CMK (cell line): Measurements from ENCODE around the gene ARHGAP36.

Experiments used
- DNase-seq: peaks from one replicate; pipeline ENCODE4 v3.0.0-alpha.2; 2010; ENCODE audit warnings: low read depth

ARHGAP36 gene

DNA sequence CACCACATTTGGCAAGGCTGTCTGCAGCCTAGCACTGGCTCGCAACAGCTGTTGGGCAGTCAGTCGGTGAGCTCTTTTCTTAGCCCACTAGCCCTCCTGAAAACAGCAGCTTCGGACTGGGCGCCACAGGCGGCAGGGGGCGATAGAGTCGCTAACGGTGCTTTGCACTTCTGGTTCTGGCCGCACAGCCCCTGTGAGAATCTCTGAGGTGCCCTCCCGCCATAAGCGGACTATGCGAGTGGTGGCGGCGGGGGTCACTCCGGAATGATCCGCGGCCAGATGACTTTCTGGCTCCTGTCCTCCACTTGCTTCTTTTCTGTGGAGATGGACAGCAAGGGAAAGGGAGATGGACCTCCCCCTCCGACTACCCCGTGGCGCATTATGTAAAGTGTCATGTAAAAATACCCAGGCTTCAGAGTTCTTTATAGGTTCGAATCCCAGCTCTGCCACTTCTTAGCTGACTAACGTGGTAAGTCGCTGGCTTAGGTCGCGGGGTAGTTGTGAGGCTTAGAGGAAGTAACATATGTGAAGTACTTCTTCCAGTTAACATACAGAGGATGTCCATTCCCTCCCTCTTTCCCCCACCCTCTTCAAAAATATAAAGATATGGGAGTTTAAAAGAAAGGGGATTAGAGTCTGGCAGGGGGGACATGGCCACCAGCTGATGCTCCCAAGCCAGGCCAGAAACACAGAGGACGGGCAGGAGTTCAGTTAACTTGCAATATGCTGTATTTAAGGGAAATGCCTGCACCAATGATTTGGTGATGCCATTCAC lies 11.0 kb downstream of the ARHGAP36 start:
- no peak for DNase-seq

GRCh38 chrX:131072871-131073571 lies 14.9 kb downstream of the ARHGAP36 start:
- no peak for DNase-seq

GRCh38 chrX:131073607-131074006 lies 15.5 kb downstream of the ARHGAP36 start:
- DNase-seq: no peak

DNA sequence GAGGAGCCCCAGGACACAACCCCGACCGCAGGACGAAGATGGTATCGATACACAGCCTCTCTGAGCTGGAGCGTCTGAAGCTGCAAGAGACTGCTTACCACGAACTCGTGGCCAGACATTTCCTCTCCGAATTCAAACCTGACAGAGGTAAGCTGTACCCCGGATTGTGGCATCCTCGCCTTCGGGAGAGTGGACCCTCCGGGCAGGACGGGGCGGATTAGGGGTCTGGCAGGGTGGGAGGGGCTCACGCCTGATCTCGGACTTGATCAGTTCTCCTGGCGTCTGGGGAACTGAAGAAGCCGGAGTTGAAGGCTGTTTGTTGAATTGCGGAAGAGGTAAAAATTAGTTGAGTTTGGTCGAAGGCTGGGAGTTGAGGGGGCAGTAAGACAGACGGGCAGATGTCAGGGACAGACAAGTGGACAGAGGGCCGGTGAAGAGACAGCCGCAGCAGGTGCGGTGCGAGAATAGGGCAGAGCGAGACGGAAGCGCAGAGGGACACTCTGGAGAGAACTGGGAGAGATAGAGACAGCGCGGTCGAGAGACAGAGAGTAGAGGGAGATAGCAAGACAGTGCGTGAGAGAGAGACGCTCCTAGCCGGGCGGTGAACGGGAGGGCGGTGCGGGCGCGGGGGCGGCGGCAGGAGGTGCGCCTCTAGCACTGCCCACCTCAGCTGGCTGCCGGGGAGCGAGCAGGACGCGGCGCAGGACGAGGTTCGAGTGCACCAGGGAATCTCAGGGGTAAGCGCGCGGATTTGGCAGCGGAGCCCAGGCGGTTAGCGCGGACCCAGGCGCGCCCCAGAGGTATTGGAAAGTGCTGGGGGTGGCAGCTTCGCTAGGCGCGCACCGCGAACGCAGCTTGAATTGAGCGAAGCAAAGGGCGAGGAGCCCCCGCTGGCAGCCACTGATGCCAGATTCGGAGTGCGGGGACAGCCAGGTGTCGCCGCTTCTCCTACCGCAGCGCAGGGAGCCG lies 23.9 kb downstream of the ARHGAP36 start:
- DNase-seq: no peak

- no peak for DNase-seq
Observed at GRCh38 chrX:131083510-131084142, 25.5 kb downstream of the ARHGAP36 start.

DNA sequence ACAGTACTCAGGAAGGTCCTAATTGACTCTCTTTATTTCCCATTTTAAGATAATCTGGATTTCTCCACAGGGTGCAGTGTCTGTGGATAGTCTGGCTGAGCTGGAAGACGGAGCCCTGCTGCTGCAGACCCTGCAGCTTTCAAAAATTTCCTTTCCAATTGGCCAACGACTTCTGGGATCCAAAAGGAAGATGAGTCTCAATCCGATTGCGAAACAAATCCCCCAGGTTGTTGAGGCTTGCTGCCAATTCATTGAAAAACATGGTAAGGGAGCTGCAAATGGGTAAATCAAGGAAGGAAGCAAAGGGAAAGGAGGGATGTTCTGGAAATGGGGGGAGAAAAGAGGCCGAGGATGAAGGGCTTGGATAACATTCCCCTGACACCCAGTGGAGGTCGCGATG lies 26.0 kb downstream of the ARHGAP36 start:
- no peak for DNase-seq

DNA sequence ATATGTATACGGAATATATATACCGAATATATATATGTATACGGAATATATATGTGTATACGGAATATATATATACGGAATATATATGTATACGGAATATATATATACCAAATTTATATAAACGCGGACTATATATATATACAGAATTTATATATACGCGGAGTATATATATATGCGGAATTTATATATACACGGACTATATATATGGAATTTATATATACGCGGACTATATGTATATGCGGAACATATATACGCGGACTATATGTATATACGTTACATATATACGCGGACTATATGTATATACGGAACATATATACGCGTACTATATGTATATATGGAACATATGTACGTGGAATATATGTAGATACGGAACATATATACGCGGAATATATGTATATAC lies 78.6 kb downstream of the ARHGAP36 start:
- no peak for DNase-seq

DNA sequence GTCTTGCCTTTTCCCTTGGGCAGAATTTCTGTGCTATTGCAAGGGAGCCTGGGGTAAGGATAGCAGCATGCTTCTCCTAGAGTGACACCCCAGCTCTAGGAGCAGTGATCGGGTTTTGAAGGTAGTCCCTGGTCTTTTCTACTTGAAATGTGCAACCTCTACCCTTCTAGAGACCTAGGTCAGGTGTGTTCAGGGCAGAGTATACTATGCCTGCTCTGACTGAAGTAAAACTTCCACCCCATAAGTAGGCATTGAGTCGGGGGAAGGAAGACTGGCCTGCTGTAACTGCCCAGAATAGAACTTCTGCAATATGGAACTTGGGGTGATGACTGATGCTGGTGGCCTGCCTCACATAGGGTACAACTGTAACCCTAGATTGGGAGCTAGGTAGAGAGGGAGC lies 80.9 kb downstream of the ARHGAP36 start:
- no peak for DNase-seq
